GM15510 (cell line): ENCODE results near the gene FAM221B.

ENCODE experiments used
- POLR2A ChIP-seq: IDR thresholded peaks from 3 replicates; pipeline ENCODE4 v1.6.1; 2011; ENCODE audit warnings: borderline replicate concordance; ENCODE audit not compliant: insufficient read length; ENCODE audit errors: extremely low read depth

Gene FAM221B

GRCh38 chr9:35828716-35829083 is at the start of gene FAM221B:
Gene FAM221B (minus strand): TSS chr9:35828732. CDS start chr9:35826161, 2,571 bp downstream.
- no peak for TF ChIP-seq POLR2A

GRCh38 chr9:35872505-35872904 is 44.0 kb upstream of the FAM221B start:
- no peak for TF ChIP-seq POLR2A

GRCh38 chr9:35871545-35871944 is 43.0 kb upstream of the FAM221B start:
- TF ChIP-seq POLR2A, result no peak

- no peak for TF ChIP-seq POLR2A
These were observed 41.9 kb upstream of the FAM221B start, which contains the start of gene OR13J1 for GRCh38 chr9:35870351-35870923. Gene OR13J1 (minus strand): TSS chr9:35870401. CDS start chr9:35870401, 0 bp downstream.

- no peak for TF ChIP-seq POLR2A
These were observed 41.2 kb upstream of the FAM221B start for GRCh38 chr9:35869621-35870216.

GRCh38 chr9:35868933-35869332 is 40.4 kb upstream of the FAM221B start:
- TF ChIP-seq POLR2A, result no peak

- no peak for TF ChIP-seq POLR2A
These were observed 39.0 kb upstream of the FAM221B start for GRCh38 chr9:35867538-35867937.

- TF ChIP-seq POLR2A, result no peak
These were observed 36.2 kb upstream of the FAM221B start for GRCh38 chr9:35864695-35865255.

GRCh38 chr9:35863583-35863982 is 35.1 kb upstream of the FAM221B start:
- TF ChIP-seq POLR2A, result no peak

GRCh38 chr9:35862328-35862727 is 33.8 kb upstream of the FAM221B start:
- no peak for TF ChIP-seq POLR2A

GRCh38 chr9:35861161-35861897 is 32.8 kb upstream of the FAM221B start:
- no peak for TF ChIP-seq POLR2A

GRCh38 chr9:35859990-35860339 is 31.4 kb upstream of the FAM221B start:
- no peak for TF ChIP-seq POLR2A

GRCh38 chr9:35859310-35859989 is 30.9 kb upstream of the FAM221B start:
- no peak for TF ChIP-seq POLR2A

GRCh38 chr9:35858458-35858857 is 29.9 kb upstream of the FAM221B start:
- no peak for TF ChIP-seq POLR2A

- no peak for TF ChIP-seq POLR2A
These were observed 28.4 kb upstream of the FAM221B start for GRCh38 chr9:35856882-35857281.
